Keratinocyte (primary cell): ENCODE results near the gene C19orf12.

Experiments
- CTCF ChIP-seq, 3 experiments: IDR thresholded peaks in 1 of 3; conservative IDR thresholded peaks in 1 of 3; optimal IDR thresholded peaks in 1 of 3; 2 replicates in 2 of 3; 3 replicates in 1 of 3; pipeline versions ENCODE3 to v1.5.1; 2011; ENCODE audit warnings: low read length in 3 of 3, mild to moderate bottlenecking in 3 of 3, moderate library complexity in 2 of 3, control low read depth in 1 of 3, inconsistent platforms in 1 of 3; ENCODE audit not compliant: insufficient read depth in 2 of 3; ENCODE audit errors: extremely low read depth in 1 of 3
- EZH2 ChIP-seq: IDR thresholded peaks from one replicate; pipeline ENCODE4 v1.6.1; 2012; ENCODE audit warnings: inconsistent platforms, mild to moderate bottlenecking, low read length, moderate library complexity

GRCh38 chr19:29655648-29656335 lies 59.3 kb downstream of the C19orf12 start:
- no peak for TF ChIP-seq CTCF (optimal IDR thresholded peaks at IDR 0.05 in 1 of 3, IDR thresholded peaks at IDR 0.05 in 1 of 3, conservative IDR thresholded peaks at IDR 0.05 in 1 of 3; ENCODE audit: extremely low read depth in 1 of 3, insufficient read depth in 2 of 3, low read length in 3 of 3)
- no peak for TF ChIP-seq EZH2
